Erythroblast (primary cell): Measurements from ENCODE around the gene IPO13.

Source experiments
- GATA1 ChIP-seq: IDR thresholded peaks from 2 replicates; pipeline ENCODE4 v1.6.1; 2011; ENCODE audit warnings: low read depth, mild to moderate bottlenecking, control low read depth, low read length, moderate library complexity
- POLR2A ChIP-seq: IDR thresholded peaks from 2 replicates; pipeline ENCODE4 v1.6.1; 2011; ENCODE audit warnings: mild to moderate bottlenecking, low read length

DNA sequence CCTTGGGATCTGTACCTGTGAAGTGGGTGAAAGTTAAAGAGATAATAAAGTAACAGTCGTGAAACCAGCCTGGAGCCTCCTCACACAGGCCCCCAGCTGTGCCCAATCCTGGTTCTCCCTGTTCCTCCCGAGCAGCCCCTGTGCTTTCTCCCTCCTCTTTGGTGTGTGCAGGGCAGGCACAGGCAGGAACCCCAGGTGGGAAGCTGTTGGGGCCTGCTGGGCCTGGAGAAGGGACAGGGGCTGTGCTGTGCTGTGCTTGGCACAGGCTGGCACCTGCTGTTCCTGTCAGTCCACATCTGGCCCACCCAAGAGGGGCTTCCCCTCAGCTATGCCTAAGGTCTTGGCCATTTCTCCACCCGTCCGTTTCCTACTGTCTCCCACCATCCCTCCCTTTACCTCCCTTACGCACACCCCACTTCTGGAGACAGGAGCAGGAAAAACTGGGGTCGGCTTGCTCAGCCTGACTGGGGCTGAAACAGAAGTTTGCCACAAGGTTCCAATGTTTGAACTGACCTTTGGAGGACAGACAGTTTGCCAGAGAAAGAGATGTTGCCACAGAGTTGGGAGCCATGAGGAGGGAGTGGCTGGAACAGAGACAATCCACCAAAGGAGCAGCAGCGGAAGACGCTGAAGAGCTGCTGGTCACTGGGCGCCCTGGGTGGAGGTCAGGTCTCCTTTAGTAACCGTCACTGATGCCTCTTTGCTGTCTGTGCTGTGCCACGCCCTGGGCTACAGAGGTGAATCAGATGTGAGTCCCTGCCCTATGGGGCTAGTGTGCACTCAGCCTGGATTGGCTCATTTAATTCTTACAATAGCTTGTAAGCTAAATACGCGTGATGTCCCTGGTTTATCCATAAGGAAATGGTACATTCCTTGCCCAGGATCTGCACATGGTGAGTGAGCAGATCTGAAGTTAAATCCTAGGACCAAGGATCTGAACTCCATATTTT lies 31.9 kb upstream of the IPO13 start:
- TF ChIP-seq POLR2A, result no peak
- no peak for TF ChIP-seq GATA1
